ENCODE measurements around the gene OLFM2. TPM values are rescaled to one million over a fixed set of nuclear protein-coding genes. Genes with fewer than 3 reads are reported as not detected.
"Not testable (repeated sequence)": the region's sequence is repeated elsewhere in the genome, so short reads cannot be mapped to it uniquely, and the experiment has no call there.

Gene OLFM2
- under 1 TPM in 1 of 2 experiments, not detected in 1; 0.27 TPM for total RNA-seq

DNA sequence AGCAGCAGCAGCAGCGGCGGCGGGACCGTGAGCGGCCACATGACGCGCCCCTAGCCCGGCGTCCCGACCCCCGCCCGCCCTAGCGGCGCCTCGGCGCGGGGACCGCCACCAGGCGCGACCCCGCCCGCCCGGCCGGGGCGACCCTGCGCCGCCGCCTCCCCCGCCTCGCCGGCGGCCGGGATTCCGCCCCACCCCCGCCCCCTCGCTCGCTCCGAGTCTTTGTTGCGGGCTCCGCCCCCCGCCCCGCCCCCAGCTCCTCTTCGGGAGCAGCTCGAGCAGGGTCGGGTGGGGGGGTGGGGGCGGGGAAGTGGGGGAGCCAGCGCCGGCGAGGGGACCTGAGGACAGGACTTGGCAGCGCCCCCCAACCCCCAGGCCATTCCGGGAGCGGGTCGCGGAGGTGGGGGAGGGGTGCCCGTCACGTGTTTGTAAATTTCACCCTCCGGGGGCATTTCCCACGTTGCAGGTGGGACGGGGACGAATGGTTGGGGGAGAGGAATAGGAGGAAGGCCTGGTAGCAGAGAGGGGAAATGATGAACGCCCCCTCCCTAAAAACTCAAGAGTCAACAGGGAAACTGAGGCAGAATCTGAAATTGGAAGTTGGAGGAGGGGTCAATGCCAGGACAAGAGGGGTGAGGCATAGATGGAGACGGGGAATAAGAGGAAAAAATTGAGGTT lies at the start of gene OLFM2:
Gene OLFM2, minus strand, starts transcription at position 190 of the 675 bp plus-strand sequence. Its CDS starts 149 bp downstream, at position 41.
- ChIA-PET CTCF (interaction anchor here (0.7 kb wide), 1 partner anchor 93 kb away, joined by 3 read pairs; no protein-coding TSS in a partner anchor), POLR2A (no interaction called here)

DNA sequence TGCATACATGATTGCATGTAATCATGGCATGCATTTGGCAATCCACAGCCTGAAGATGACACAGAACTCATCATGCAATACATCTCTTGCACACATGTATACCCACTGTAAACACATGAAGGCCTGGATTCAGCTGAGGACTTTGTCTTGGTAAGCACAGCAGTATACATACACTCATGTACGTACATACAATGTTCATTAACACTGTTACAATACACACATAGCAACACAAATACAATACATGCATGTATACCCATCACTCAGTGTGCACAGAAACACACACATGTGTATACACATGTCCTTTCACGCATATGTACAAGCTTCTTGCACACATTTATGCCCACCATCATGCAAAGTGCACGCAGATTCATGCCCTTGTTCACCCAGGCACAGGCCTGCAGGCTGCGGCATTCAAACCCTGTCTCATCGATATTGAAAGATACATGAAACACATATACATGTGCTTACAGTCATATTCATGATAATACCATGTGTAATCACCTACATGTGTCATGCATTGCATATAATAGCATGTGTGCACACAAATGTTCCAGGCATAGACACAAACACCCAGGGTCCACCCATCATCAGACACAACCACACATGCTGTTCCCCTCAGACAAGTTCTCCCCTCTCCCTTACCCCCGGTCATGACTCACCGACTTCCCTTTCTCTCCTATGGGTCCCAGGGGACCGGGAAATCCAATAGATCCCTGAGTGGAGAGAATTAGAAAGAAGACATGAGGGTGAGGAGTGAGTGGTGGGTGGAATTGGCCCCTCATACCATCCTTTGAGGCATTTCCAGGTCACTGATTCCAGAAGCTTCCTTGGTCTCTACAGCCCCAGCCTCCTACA lies 45.3 kb upstream of the OLFM2 start:
- CTCF ChIA-PET, result no interaction called here
- POLR2A ChIA-PET, result no interaction called here

DNA sequence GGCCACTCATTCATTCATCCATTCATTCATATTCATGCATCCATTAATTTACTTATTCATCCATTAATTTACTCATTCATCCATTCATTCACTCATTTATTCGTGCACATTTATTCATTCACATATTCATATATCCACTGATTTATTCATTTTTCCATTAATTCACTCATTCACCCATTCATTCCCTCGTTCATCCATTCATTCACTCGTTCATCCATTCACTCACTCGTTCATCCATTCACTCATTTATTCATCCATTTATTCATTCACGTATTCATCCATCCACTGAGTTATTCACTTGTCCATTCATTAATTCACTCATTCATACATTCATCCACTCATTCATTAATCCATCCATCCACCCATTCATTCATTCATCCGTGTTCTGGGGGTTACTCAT lies 35.8 kb upstream of the OLFM2 start:
- CTCF ChIA-PET, result no interaction called here

GRCh38 chr19:9971166-9971897 lies 35.0 kb upstream of the OLFM2 start:
- ChIA-PET CTCF (interaction anchor here (1.0 kb wide), 1 partner anchor 22 kb away, joined by 4 read pairs; no protein-coding TSS in a partner anchor), POLR2A (no interaction called here)

More for the DNA sequence above, 35.8 kb upstream of the OLFM2 start:
- POLR2A ChIA-PET, result no interaction called here

DNA sequence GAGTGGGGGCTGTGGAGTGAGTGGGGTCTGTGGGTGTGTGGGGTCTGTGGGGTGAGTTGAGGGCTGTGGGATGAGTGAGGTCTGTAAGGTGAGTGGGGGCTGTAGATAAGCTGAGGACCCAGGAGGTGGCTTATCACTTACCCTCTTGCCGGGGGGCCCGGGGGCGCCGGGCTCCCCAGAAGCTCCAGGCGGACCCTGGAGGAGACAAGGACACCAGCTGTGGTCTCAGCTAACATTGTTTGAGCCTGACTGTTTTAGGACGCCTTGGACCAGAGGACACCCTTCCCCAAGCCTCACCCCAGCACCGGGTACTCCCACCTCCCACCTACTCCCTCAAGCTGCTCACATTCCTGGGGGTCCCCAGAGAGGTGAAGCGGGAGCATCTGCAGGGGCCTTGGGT lies 34.2 kb upstream of the OLFM2 start:
- POLR2A ChIA-PET, result no interaction called here
- CTCF ChIA-PET, result interaction anchor here (1.0 kb wide), 1 partner anchor 23 kb away, joined by 4 read pairs; no protein-coding TSS in a partner anchor

DNA sequence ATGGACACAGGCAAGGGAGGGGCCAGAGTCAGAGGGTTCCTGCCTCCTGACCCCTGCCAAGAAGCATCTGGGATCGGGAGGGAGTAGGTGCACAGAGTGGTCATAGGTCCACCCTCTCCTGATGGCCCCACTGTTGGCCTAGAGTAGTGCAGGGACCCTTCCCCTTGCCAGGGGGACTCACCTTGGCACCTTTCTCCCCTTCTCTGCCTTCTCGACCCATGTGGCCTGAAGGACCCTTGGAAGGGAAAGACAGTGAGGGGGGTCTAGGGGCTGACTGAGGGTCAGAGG lies 33.3 kb upstream of the OLFM2 start:
- POLR2A ChIA-PET, result no interaction called here
- CTCF ChIA-PET, result no interaction called here

DNA sequence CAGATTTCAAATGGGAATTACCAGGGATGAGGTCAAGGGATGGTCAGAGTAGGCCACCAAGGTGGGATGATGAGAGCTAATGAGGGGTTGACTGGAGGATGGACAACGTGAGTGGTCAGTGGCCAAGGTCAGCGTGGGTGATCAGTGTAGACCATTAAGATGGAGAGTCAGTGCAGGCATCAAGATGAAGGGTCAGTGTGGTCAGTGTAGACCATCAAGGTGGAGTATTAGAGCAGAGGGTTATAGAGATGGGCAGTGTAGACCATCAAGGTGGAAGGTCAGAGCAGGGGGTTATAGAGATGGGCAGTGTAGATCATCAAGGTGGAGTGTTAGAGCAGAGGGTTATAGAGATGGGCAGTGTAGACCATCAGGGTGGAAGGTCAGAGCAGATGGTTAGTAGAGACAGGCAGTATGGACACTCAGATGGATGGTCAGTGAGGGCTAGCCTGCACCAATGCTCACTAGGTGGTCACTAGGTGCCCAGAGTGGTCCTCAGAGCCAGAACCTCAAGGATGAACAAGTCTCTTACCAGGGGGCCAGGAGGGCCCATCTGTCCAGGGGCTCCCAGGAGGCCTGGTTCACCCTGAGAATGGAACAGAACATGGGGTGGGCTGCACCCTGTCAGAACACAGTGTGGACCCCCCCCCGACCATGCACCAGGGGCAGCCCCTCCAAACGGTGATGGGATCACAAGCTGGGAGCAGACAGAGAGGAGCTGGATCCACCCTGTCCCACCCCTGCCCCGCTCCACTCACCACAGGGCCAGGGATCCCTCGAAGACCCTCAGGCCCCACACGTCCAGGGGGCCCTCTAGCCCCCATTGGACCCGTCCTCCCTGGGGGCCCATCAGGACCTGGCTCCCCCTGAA lies 32.7 kb upstream of the OLFM2 start:
- POLR2A ChIA-PET, result no interaction called here
- CTCF ChIA-PET, result no interaction called here

- ChIA-PET CTCF (no interaction called here), POLR2A (no interaction called here)
These were observed 31.0 kb upstream of the OLFM2 start for GRCh38 chr19:9967326-9967725.

- ChIA-PET CTCF (no interaction called here), POLR2A (no interaction called here)
These were observed 30.1 kb upstream of the OLFM2 start for GRCh38 chr19:9966448-9966847.

DNA sequence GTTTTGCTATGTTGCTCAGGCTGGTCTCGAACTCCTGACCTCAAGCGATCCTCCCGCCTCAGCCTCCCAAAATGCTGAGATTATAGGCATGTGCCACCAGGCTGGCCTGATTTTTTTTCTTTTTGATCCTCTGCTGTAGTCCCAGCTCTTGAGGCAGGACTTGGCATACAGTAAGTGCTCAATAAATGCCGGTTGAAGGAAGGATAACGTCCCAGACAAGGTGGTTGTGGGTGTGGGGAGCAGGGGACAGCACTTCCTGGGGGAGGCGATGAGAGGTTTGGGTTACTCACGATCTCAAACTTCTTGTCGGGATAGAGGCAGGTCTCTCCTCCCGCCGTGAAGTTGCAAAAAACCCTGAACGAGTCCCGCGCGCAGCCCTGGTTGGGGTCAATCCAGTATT lies 29.7 kb upstream of the OLFM2 start:
- ChIA-PET POLR2A (no interaction called here), CTCF (interaction anchor here (0.6 kb wide), 1 partner anchor 60 kb away, joined by 3 read pairs; no protein-coding TSS in a partner anchor)

GRCh38 chr19:9962623-9963290 lies 26.4 kb upstream of the OLFM2 start:
- CTCF ChIA-PET, result interaction anchor here (1.1 to 1.3 kb wide), 2 partner anchors 16 to 23 kb away, joined by 3 read pairs; no protein-coding TSS in a partner anchor
- POLR2A ChIA-PET, result no interaction called here

DNA sequence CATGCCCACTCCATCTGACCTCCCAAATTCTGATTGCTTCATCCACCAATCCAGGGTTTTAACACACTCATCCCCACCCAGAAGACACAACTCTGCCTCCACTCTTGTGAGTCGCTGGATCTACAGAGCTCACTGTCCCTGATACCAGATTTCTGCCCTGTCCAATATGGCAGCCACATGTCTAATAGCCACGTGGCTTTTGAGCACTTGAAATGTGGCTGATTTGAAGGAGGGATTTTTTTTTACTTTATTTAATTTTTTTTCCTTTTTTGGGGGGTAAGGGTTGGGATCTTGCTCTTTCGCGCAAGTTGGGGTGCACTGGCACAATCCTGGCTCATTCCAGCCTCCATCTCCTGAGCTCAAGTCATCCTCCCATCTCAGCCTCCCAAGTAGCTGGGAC lies 24.8 kb upstream of the OLFM2 start:
- ChIA-PET CTCF (interaction anchor here (1.1 kb wide), 1 partner anchor 28 kb away, joined by 3 read pairs; no protein-coding TSS in a partner anchor), POLR2A (no interaction called here)

- POLR2A ChIA-PET, result no interaction called here
- CTCF ChIA-PET, result no interaction called here
These were observed 22.1 kb upstream of the OLFM2 start for GRCh38 chr19:9958379-9958821.

- ChIA-PET CTCF (no interaction called here), POLR2A (no interaction called here)
These were observed 20.6 kb upstream of the OLFM2 start for GRCh38 chr19:9956956-9957355.

DNA sequence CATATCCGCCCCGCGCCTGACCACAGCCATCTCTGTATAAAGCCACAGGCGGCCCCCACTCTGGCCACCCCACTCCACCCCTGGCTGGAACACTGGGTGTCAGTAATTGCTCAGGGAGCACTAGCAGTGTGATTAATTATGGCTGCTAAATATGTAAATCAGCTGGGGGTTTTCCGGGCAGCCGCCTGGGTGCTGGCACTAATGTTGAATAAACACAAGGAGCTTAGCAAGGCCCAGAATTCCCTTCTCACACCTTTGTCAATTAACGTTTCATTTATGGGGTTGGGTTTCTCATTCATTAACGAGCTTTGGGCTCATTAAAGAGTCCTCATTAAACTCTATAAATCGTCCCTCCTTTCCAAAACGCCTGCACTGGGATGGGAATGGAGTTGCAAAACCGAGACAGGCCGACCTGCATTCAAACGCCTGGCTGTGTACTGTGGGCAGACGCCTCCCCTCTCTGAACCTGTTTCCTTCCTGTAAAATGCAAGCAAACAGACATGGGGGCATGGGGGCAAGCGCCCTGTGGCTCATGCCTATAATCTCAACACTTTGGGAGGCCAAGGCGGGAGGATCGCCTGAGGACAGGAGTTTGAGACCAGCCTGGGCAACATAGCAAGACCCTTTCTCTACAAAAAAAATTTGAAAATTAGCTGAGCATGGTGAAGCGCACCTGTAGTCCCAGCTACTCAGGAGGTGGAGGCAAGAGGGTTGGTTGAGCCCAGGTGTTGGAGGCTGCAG lies 17.7 kb upstream of the OLFM2 start:
- POLR2A ChIA-PET, result interaction anchor here (0.6 kb wide), 1 partner anchor 332 kb away, joined by 3 read pairs; no protein-coding TSS in a partner anchor
- CTCF ChIA-PET, result interaction anchor here (1.0 kb wide), 1 partner anchor 73 kb away, joined by 3 read pairs; no protein-coding TSS in a partner anchor

DNA sequence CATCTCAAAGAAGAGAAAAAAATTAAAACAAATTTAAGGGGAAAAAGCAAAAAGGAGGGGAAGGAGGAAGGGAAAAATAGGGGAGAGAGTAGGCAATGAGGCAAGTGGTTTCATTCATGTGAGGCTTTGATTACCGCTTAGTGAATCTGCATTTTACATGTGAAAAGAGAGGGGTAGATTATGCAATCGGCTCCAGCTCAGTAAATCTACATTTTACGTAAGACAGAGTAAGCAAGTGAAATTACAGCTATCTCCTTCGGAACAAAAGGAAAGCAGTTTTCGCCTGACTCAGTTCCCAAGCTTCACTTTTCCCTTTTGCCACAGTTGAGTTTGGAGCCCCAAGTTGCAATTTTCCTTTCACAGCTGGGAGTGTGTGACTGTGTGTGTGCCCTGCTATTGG lies 16.0 kb upstream of the OLFM2 start:
- POLR2A ChIA-PET, result no interaction called here

GRCh38 chr19:9947441-9947840 lies 11.1 kb upstream of the OLFM2 start:
- ChIA-PET POLR2A (no interaction called here), CTCF (no interaction called here)

More for the DNA sequence above, 16.0 kb upstream of the OLFM2 start:
- CTCF ChIA-PET, result no interaction called here

DNA sequence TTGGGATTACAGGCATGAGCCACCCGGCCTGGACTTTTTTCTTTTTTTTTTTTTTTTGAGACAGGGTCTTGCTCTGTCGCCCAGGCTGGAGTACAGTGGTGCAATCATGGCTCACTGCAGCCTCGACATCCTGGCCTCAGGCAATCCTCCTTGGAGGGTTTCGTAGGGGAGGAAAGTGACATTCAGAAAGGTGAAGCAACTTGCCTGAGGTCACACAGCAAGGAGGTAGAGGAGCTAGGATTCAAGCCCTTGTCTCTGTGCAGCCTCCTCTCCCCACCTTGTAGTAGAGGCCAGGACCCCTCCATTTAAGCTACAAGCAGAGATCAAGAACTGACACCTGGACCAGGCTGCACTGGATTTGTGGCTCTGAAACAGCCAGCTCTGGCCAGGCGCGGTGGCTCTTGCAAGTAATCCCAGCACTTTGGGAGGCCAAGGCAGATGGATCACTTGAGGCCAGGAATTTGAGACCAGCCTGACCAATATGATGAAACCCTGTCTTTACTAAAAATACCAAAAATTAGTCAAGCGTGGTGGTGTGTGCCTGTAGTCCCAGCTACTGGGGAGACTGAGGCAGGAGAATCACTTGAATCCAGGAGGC lies 10.3 kb upstream of the OLFM2 start:
- CTCF ChIA-PET, POLR2A ChIA-PET: not testable (repeated sequence)

Data from activated CD8-positive, alpha-beta memory T cell treated with anti-CD3 and anti-CD28 coated beads for 36 hours (primary cell).